Erythroblast (primary cell): Measurements from ENCODE around the gene PRSS48.

Source experiments
- GATA1 ChIP-seq: IDR thresholded peaks from 2 replicates; pipeline ENCODE4 v1.6.1; 2011; ENCODE audit warnings: low read depth, mild to moderate bottlenecking, control low read depth, low read length, moderate library complexity
- POLR2A ChIP-seq: IDR thresholded peaks from 2 replicates; pipeline ENCODE4 v1.6.1; 2011; ENCODE audit warnings: mild to moderate bottlenecking, low read length

- TF ChIP-seq POLR2A (no peak), GATA1 (no peak)
These were observed at the start of gene PRSS48 for GRCh38 chr4:151276787-151277562.
